Karpas-422 (cell line): ENCODE data around the gene BLMH. TPM values are rescaled to one million over a fixed set of nuclear protein-coding genes. Genes with fewer than 3 reads are reported as not detected.

Source experiments
- DNase-seq: peaks from one replicate; pipeline ENCODE4 v3.0.0-alpha.2; 2015
- H2AFZ ChIP-seq: fragments of 200-600 bp; sonication (generic); 2 replicates; pipeline ENCODE4 v1.6.1; 2014; ENCODE audit warnings: antibody characterized with exemption, low read length, mixed read lengths
- H3K27ac ChIP-seq: fragments of 200-600 bp; sonication (generic); 2 replicates; pipeline ENCODE4 v1.5.1; 2014; ENCODE audit warnings: mild to moderate bottlenecking, low read length, moderate library complexity
- H3K27me3 ChIP-seq: fragments of 200-600 bp; sonication (generic); 2 replicates; pipeline ENCODE4 v1.6.1; 2014; ENCODE audit warnings: low read length, mixed read lengths
- H3K36me3 ChIP-seq: fragments of 200-600 bp; sonication (generic); 2 replicates; pipeline ENCODE4 v1.6.1; 2014; ENCODE audit warnings: low read length, mixed read lengths; ENCODE audit not compliant: insufficient read depth
- H3K4me1 ChIP-seq: fragments of 200-600 bp; sonication (generic); 2 replicates; pipeline ENCODE4 v1.6.1; 2014; ENCODE audit warnings: mild to moderate bottlenecking, low read length, mixed read lengths
- H3K4me2 ChIP-seq: fragments of 200-600 bp; sonication (generic); 2 replicates; pipeline ENCODE4 v1.6.1; 2014; ENCODE audit warnings: low read length, low read depth, mild to moderate bottlenecking; ENCODE audit not compliant: poor library complexity, severe bottlenecking
- H3K4me3 ChIP-seq: fragments of 200-600 bp; sonication (generic); 2 replicates; pipeline ENCODE4 v1.5.1; 2014; ENCODE audit warnings: mild to moderate bottlenecking, antibody characterized with exemption, low read length, mixed read lengths
- H3K79me2 ChIP-seq: fragments of 200-600 bp; sonication (generic); 2 replicates; pipeline ENCODE4 v1.6.1; 2014; ENCODE audit warnings: mild to moderate bottlenecking, low read length, mixed read lengths
- H3K9ac ChIP-seq: fragments of 200-600 bp; sonication (generic); 2 replicates; pipeline ENCODE4 v1.6.0; 2014; ENCODE audit warnings: low read length
- H3K9me2 ChIP-seq: fragments of 200-600 bp; sonication (generic), shearing (Covaris generic); replicated peaks from 2 replicates; pipeline ENCODE4 v1.6.0; 2014; ENCODE audit warnings: mild to moderate bottlenecking, low read length, moderate library complexity; ENCODE audit not compliant: insufficient read depth
- H3K9me3 ChIP-seq: fragments of 300-700, 200-600 bp; sonication (generic); 2 replicates; pipeline ENCODE4 v1.6.1; 2014; ENCODE audit warnings: low read length, mixed read lengths
- H4K20me1 ChIP-seq: fragments of 200-600 bp; sonication (generic); 2 replicates; pipeline ENCODE4 v1.6.1; 2014; ENCODE audit warnings: mild to moderate bottlenecking, antibody characterized with exemption, low read length, low read depth; ENCODE audit not compliant: insufficient read depth
- total RNA-seq: library from RNA; depleted of rRNA; stranded (reverse); fragments of >200 nt; shearing (Covaris generic); gene quantifications from 2 replicates; pipeline ENCODE4 v1.2.3, GENCODE V29; 2014; ENCODE audit warnings: low replicate concordance

BLMH gene
- total RNA-seq, 1 experiment from 2014 or later = 47.5 TPM

DNA sequence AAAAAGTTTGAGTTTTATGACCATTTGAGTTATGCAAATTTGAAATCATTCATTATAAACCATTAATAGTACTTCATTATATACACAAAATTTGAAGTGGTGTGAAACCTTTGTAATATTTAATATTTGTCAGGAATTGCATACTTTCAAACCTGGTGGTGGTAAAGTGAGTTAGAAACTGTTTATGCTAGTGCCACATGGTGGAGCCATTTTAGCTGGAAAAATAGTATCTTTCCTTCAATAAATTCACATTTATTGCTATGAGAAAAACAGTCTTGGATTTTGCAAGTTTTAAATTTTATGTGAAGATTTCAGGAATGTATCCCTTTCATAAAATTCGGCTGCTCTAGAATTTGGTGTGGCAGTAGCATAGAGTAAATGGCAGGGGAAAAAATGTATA lies 7.3 kb upstream of the BLMH start:
- no peaks in the 10 kb centered on the region for H4K20me1 ChIP-seq
- H3K4me3 ChIP-seq = no peak overlapping the region
- H3K9me3 ChIP-seq = no peaks in the 10 kb centered on the region
- H3K9me2 ChIP-seq = no peaks in the 10 kb centered on the region
- no peaks in the 10 kb centered on the region for H3K36me3 ChIP-seq
- no peaks in the 10 kb centered on the region for H3K27me3 ChIP-seq
- no peak overlapping the region for H3K4me2 ChIP-seq
- 0 out of 2 replicates have a peak overlapping the region, but pooled peaks have one; percentile 11 for H2AFZ ChIP-seq
- H3K27ac ChIP-seq = no peak overlapping the region; the same call in 1 of the 2 replicates
- H3K79me2 ChIP-seq = no peaks in the 10 kb centered on the region
- no peak overlapping the region for H3K9ac ChIP-seq
- DNase-seq = no peak
- peaks cover 39% of the 10 kb centered on the region for H3K4me1 ChIP-seq

DNA sequence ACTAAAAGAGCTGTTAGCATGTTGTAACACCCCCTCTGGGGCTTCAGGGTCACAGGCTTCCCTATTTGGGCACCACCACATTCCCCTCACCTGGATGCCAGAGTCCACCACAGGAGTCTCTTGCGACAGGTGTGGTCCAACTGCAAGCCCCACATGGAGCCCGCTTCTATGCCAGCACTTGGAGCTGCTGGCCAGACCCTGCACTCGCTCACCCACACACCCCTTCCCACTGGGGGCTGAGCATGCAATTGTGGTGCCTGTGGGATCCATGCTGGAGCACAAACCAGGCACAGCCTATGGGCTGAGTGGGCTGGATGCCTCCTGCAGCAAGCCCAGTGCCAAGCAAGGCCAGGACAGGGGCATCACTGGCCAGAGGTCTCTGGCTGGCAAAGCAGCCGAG lies 6.0 kb upstream of the BLMH start:
- H3K9me3 ChIP-seq = no peaks in the 10 kb centered on the region
- H3K79me2 ChIP-seq = no peaks in the 10 kb centered on the region
- no peaks in the 10 kb centered on the region for H3K27me3 ChIP-seq
- no peak overlapping the region for H3K4me2 ChIP-seq
- H3K4me3 ChIP-seq = no peak overlapping the region
- peaks cover 52% of the 10 kb centered on the region for H3K4me1 ChIP-seq
- no peak overlapping the region for H3K9ac ChIP-seq
- H4K20me1 ChIP-seq = no peaks in the 10 kb centered on the region
- H3K9me2 ChIP-seq = no peaks in the 10 kb centered on the region
- no peak overlapping the region for H3K27ac ChIP-seq
- H2AFZ ChIP-seq = no peak overlapping the region
- DNase-seq = no peak
- H3K36me3 ChIP-seq = no peaks in the 10 kb centered on the region

DNA sequence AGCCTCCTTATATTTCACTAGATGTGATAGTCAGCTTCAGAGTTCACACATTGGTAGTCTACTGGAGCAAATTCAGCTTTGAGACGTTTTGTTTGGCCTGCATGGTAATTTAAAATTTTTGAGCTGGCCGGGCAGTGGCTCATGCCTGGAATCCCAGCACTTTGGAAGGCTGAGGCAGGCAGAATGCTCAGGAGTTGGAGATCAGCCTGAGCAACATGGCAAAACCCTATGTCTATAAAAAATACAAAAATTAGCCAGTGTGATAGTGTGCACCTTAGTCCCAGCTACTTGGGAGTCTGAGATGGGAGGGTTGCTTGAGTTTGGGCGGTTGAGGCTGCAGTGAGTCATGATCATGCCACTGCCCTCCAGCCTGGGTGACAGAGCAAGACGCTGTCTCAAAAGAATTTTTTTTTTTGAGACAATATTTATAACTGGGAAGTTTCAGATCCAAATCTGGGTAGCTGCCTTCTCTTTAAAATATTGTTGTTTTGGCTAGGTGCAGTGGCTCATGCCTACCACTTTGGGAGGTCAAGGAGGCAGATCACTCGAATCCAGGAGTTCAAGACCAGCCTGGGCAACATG lies 4.8 kb upstream of the BLMH start:
- Histone ChIP-seq H2AFZ (no peak overlapping the region), H3K9me2 (no peaks in the 10 kb centered on the region), H3K27me3 (no peaks in the 10 kb centered on the region), H3K9ac (no peak overlapping the region), H4K20me1 (no peaks in the 10 kb centered on the region), H3K4me3 (no peak overlapping the region), H3K36me3 (no peaks in the 10 kb centered on the region), H3K9me3 (no peaks in the 10 kb centered on the region), H3K4me1 (peaks cover 59% of the 10 kb centered on the region), H3K79me2 (peaks cover 2% of the 10 kb centered on the region; the same call in 1 of the 2 replicates), H3K27ac (no peak overlapping the region), H3K4me2 (no peak overlapping the region)
- no peak for DNase-seq

DNA sequence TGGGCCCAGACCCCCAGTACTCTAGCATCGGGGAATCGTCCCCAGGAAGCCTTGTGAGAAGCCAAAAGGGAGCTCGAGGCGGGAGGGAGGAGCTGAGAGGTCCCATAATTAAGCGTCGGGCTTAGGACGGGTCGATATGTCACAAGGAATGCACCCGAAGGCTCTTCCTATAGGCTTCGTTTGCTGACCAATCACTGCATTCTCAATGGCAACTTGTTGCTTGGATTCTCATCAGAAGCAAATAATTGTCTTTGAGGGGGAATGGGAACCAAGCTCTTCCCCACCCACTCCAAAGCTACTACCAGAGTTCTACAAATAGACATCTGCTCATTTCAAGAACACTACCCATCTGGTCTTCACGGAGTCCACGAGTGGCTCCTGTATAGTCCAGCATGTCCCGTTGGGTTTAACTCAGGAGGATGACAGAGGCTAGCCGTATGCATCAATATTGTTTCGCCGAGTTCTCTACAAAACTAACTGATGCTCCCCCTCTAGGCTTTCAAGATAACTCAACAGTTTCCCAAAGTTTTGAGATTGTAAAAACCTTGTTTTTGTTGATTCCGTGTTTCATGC lies 628 bp upstream of the BLMH start:
- Histone ChIP-seq H3K4me1 (peaks cover 42% of the 10 kb centered on the region), H3K36me3 (peaks cover 19% of the 10 kb centered on the region), H3K27ac (peak overlapping the region; percentile 49; the same call in 1 of the 2 replicates), H2AFZ (peak overlapping the region; percentile 94), H3K27me3 (no peaks in the 10 kb centered on the region), H3K79me2 (peaks cover 28% of the 10 kb centered on the region), H3K9me2 (no peaks in the 10 kb centered on the region), H4K20me1 (no peaks in the 10 kb centered on the region), H3K4me3 (peak overlapping the region; percentile 85), H3K4me2 (peak overlapping the region; percentile 90), H3K9ac (peak overlapping the region; percentile 95), H3K9me3 (no peaks in the 10 kb centered on the region)
- DNase-seq = peak; percentile 70

DNA sequence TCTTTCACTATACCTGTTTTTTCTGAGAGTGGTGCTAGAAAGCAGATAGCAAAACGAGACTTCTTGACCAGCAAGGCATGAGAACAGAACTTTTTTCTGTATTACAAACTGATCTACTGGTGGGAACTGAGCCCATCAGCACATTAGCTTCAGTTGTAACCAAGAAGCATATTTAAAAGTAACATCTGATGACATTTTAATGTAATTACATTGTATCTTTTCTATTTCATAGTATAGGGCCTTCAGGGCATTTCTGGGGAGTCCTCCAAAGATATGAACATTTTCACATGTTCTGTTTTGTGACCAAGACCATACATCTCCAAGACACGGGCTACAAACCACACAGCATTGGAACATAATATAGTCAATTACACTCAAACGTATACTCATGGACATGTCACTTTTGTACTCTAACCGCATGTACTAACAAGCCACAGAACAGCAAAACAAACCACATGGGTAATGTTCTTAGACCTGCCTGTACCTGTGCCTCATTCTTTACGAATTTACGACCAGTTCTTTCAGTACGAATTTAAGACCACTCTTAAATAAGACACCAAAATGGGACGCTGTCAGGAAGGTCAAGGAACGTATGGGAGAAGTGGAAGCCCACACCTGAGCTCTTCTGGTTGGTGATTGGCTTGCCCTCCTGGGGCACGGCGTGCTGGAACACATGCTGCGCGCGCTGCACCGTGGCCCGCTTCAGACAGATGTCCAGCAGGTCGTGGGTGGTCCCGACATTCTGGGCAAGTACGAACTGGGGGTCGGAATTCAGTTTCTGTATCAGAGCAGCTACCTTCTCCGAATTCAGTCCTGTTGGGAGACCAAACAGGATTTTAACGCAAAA lies 825 bp downstream of the BLMH start:
- peak; percentile 81 for DNase-seq
- H3K36me3 ChIP-seq = peaks cover 28% of the 10 kb centered on the region
- H4K20me1 ChIP-seq = no peaks in the 10 kb centered on the region
- H3K9ac ChIP-seq = peak overlapping the region; percentile 95
- peaks cover 33% of the 10 kb centered on the region for H3K79me2 ChIP-seq
- H2AFZ ChIP-seq = peak overlapping the region; percentile 47; the same call in 1 of the 2 replicates
- peak overlapping the region; percentile 85 for H3K4me3 ChIP-seq
- no peaks in the 10 kb centered on the region for H3K9me3 ChIP-seq
- H3K9me2 ChIP-seq = no peaks in the 10 kb centered on the region
- H3K4me1 ChIP-seq = peaks cover 39% of the 10 kb centered on the region
- H3K27ac ChIP-seq = peak overlapping the region; percentile 72
- H3K27me3 ChIP-seq = no peaks in the 10 kb centered on the region
- peak overlapping the region; percentile 90 for H3K4me2 ChIP-seq

DNA sequence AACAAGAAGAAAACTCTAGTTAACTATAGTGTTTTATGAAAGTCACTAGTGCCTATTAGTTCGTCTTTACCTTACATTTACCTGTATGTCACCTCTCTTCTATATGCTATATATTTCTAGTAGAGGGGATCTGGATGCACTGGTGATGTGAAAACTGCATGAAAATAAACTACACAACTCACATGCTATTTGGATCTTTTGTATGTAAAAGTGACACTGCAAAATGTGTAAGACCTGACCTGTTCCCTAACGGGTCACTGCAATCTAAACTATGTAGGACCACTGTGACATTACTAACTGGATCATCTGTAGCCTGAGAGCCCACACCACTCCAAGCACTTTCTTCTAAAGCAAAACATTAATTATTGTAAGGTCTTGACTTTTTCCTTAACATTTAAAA lies 1.7 kb downstream of the BLMH start:
- Histone ChIP-seq H2AFZ (no peak overlapping the region), H3K9ac (peak overlapping the region; percentile 95), H3K9me3 (no peaks in the 10 kb centered on the region), H3K27me3 (no peaks in the 10 kb centered on the region), H3K4me1 (peaks cover 39% of the 10 kb centered on the region), H3K4me3 (peak overlapping the region; percentile 85), H3K27ac (peak overlapping the region; percentile 72; the same call in 1 of the 2 replicates), H3K4me2 (peak overlapping the region; percentile 90), H4K20me1 (no peaks in the 10 kb centered on the region), H3K9me2 (no peaks in the 10 kb centered on the region), H3K36me3 (peaks cover 36% of the 10 kb centered on the region), H3K79me2 (peaks cover 34% of the 10 kb centered on the region)
- DNase-seq = no peak

DNA sequence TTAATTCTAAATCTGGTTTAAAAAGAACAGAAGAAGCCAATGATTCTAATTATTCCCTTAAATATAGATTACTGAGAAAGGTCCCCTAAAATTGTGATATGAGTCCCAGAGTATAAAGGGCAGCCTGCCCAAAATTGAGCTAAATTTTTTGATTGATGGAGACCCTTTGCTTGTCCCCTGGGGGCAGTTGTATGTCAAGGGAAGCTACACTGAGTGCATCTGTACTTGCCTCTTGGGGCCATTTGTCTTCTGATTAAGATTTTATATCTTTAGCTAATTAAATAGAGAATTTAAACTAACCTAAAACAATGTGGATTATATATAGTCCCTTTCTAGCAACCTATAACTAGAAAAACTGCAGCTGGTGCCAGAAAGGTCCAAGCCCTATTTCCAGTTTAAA lies 12.6 kb downstream of the BLMH start:
- DNase-seq = peak; percentile 53
- H4K20me1 ChIP-seq = no peaks in the 10 kb centered on the region
- H3K9me2 ChIP-seq = no peaks in the 10 kb centered on the region
- no peak overlapping the region for H2AFZ ChIP-seq
- H3K27ac ChIP-seq = peak overlapping the region; percentile 39
- H3K4me3 ChIP-seq = no peak overlapping the region
- no peaks in the 10 kb centered on the region for H3K9me3 ChIP-seq
- H3K79me2 ChIP-seq = peaks cover 24% of the 10 kb centered on the region
- H3K4me2 ChIP-seq = peak overlapping the region; percentile 9
- H3K27me3 ChIP-seq = no peaks in the 10 kb centered on the region
- H3K36me3 ChIP-seq = peaks cover 46% of the 10 kb centered on the region
- peaks cover 33% of the 10 kb centered on the region for H3K4me1 ChIP-seq
- no peak overlapping the region for H3K9ac ChIP-seq

DNA sequence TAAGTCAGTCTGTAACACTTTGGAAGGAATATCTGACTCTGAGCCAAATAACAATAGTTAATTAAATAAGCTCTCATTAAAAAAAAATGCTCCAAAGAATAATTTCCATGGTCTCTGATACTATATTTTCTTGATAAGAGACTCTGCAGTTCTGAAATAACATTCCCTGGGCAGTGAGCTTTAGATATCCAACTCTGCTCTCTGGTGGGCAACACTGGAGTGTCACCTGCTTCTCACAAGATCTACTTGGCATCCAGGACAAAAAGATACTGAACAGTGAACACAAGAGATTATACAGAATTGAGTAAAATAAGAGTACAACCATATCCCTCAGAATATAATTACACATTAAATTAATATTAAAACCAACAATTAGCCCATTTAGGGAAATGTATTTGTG lies 13.7 kb downstream of the BLMH start:
- no peaks in the 10 kb centered on the region for H3K9me2 ChIP-seq
- no peak overlapping the region for H3K9ac ChIP-seq
- no peak overlapping the region; the same call in 1 of the 2 replicates for H3K27ac ChIP-seq
- peak; percentile 55 for DNase-seq
- peaks cover 23% of the 10 kb centered on the region for H3K79me2 ChIP-seq
- no peak overlapping the region for H3K4me3 ChIP-seq
- no peaks in the 10 kb centered on the region for H4K20me1 ChIP-seq
- H3K36me3 ChIP-seq = peaks cover 50% of the 10 kb centered on the region
- H3K9me3 ChIP-seq = no peaks in the 10 kb centered on the region
- peaks cover 33% of the 10 kb centered on the region for H3K4me1 ChIP-seq
- H3K27me3 ChIP-seq = no peaks in the 10 kb centered on the region
- no peak overlapping the region for H3K4me2 ChIP-seq
- H2AFZ ChIP-seq = no peak overlapping the region
